HG03442 (cell line): ENCODE measurements around the gene DGKA.

Source experiments
- ATAC-seq: cut with Tn5 transposase; IDR thresholded peaks from one replicate; pipeline ENCODE4 v1.9.1; 2021; ENCODE audit warnings: mild to moderate bottlenecking, moderate library complexity; ENCODE audit not compliant: unreplicated experiment

The DGKA gene

DNA sequence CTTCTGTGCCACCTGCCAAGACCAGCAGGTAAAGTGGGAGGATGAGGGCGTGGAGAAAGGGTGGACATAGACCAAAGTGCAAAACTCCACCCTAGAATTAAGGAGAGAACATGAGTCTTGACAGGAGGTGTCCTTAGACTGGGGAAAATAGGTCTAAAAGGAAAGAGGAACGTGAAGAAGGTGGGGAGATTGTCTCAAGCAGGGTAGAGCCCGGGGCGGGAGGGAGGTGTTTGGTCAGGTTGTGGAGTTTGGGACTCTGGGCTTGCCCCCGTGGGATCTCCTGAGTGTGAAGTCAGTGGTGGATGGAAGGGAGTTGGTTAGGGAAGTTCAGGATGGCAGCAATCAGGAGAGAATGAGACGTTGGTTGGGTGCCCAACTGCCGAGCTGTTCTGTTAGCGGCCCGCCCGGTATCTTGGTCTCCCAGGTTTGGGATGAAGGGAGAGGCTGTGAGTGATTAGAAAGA lies 386 bp downstream of the DGKA start:
- no peak for ATAC-seq

DNA sequence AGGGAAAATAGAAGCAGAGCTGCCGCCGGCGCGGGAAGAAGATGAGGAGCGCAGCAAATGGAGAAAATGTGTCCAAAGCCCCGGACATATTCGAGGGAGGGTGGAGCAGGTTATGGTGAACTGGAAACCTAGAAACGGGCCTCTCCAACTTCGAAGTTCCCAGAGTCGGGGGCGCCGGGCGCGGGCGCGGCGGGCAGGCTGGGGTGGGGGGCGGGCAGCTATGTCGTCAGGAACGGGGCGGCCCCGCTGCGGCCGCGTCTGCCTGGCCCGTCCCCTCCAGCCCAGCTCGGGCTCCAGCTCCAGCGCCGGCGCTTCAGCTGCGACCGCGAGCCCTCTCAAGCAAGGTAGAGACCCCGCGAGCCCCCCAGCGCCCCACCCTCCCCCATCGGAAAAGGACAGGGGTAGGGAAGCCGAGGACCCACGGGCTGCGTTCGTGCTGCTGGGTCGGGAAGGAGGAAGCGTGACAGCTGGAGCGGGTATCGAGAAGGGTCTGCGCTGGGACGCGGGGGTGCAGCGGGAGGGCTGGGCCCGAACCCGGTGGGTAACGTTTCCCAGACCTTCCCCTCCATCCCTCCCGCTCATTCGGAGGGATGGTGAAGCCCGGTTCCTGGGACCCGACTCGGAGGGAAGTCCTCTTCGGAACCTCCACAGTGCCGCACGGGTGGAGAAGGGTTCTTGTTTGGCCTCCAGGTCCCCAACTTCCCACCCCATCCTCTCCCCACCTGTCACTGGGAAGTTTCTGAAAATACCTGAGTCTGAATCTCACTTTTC lies 1.0 kb downstream of the DGKA start:
- ATAC-seq: no peak

GRCh38 chr12:55932551-55932910 lies 1.6 kb downstream of the DGKA start:
- ATAC-seq: no peak

- ATAC-seq: no peak
Observed at GRCh38 chr12:55933169-55933798, 2.3 kb downstream of the DGKA start.

GRCh38 chr12:55933799-55934742 lies 3.1 kb downstream of the DGKA start:
- no peak for ATAC-seq

DNA sequence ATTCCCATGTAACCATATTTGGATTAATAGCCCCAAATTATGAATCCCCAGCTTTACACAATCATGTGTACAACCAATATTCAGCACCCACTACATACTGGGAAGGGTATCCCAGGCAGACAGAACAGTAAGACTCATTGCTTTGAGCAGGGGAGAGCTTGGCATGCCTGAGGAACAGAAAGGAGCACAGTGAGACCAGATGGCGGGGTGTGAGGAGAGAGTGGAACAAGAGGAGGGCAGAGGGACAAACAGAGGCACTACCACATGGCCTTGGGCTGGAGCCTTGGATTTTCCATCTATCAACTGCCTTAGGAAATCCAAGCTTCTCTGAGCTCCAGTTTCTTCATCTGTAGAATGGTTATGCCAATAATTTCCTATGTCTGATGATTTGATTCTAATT lies 3.8 kb downstream of the DGKA start:
- ATAC-seq: no peak

- ATAC-seq: no peak
Observed at GRCh38 chr12:55935738-55936151, 4.8 kb downstream of the DGKA start.

DNA sequence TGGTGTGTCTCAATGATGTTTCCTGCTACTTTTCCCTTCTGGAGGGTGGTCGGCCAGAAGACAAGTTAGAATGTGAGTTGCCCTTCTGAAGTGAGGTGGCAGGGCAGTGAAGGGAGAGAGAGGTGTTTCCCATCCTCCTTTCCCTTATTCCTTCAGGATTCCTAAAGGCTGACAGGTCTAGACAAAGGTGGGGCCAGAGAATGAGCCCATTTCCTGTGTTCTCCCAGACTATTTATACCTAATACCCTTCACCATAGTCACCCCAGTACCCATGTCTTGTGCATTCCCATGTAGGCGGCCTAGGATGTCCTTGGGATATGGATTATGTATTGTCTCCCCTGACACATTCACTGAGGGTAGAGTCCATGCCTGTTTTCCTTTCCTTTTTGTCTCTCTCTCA lies 7.0 kb downstream of the DGKA start:
- ATAC-seq: no peak

DNA sequence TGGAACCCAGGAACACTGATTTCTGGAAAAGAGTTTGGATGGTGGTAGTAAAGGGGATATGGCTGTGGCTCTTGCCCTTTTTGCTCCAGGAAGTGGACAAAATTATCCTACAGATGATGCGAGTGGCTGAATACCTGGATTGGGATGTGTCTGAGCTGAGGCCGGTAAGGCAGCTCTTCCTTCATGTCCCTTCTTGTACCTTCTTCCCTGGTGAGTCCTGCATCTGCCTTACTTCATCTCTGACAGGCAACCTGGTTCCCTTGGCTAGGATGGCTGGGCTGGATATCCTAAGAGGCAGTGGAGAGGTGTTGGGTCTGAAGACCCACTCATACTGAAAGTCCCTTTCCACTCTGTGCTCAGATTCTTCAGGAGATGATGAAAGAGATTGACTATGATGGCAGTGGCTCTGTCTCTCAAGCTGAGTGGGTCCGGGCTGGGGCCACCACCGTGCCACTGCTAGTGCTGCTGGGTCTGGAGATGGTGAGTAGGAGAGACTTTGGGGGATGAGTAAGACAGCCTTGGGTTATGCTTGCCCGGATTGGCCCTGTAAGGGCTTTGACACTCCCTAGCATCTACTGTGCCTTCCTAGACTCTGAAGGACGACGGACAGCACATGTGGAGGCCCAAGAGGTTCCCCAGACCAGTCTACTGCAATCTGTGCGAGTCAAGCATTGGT lies 8.0 kb downstream of the DGKA start:
- no peak for ATAC-seq

DNA sequence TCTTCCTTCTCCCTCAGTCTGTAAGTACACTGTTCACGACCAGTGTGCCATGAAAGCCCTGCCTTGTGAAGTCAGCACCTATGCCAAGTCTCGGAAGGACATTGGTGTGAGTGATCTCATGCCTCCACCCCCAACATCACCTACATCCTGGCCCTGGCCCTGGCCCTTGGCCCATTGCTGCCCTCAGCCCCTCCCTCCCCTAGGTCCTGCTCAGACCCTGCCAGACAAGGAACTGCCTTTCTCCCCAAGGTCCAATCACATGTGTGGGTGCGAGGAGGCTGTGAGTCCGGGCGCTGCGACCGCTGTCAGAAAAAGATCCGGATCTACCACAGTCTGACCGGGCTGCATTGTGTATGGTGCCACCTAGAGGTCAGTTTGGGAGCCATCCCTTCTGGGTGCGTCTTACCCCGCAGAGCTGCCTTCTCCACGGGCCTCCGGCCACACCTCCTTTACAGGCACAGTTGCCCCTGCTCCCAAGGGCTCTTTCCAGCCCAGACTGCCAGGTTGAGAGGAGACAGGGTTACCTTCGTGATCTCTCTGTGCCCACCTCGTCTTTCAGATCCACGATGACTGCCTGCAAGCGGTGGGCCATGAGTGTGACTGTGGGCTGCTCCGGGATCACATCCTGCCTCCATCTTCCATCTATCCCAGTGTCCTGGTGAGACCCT lies 9.2 kb downstream of the DGKA start:
- ATAC-seq: peak; percentile 87

- ATAC-seq: no peak
Observed at GRCh38 chr12:55942055-55942454, 11.1 kb downstream of the DGKA start.

DNA sequence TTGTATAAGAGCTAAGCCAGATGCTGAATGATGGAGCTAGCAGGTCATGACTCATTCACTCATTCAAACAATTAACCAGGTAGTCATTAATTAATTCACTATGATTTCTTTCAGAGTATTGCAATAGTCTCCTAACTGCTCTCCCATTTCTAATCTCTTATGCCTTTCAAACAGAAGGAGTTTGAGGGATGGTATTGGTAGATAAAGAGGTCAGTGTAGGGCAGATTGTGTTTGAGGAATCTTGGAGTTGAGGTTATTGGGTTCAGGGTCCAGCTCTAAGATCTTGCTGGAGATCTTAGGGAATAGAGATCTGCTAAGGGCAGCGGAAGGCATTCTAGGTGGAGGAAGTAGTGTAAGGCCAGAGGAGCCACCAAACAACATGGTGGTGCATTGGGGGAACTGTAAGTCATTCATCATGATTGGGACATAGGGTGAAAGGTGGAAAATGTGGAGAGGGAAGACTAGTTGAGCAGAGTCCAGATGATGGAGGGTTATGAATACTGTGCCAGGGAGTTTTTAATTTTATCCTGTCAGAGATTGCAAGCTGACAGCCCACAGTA lies 11.7 kb downstream of the DGKA start:
- no peak for ATAC-seq

GRCh38 chr12:55946553-55946952 lies 15.6 kb downstream of the DGKA start:
- no peak for ATAC-seq

DNA sequence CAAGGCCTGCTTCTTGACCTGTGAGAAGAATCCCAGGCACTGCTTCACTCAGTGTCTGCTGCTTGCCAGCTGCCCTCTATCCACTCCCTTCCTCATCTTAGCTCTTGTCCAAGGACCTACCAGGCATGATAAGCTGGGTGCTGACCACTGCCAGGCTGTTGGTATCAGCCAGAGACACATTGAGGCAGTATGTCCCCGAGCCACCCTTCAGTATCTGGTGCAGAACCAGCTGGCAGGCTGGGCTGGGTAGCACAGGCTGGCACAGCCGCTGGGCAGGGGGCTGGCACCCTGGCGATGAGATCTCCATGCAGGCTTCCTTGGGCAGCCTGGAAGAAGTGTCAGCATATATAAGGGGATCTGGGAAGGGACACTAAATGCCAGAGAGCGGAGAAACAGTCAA lies 24.4 kb downstream of the DGKA start:
- no peak for ATAC-seq

DNA sequence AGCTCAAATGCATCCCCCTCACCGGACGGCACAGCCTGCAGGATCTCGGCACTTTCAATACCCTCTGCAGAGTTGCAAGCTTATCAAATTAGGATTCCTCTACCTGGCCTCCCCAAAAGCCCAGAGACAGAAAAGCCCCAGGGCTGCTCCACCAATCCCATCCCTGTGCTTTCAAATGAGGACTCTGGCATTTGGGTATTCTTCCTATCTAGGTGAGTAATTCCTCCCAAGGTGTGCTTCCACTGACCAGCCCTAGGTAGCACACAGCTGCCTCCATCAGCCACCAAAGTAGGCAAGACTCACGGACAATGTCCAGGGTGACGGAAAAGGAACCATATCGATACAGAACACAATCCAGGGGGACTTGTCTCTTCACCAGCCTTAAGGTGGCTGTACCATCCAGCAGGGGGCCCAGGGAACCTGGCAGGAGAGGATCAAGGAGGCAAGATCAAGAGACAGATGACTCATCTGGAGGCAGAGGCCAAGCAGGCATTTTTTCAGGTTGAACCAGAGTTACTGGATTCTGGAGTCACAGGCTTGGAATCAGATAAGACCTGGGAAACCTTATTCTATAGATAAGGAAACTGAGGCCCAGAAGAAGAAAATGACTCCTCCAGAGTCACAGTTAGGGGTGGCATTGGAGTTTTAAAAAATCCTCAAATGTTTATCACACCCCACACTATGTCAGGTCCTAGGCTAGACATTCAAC lies 25.0 kb downstream of the DGKA start:
- no peak for ATAC-seq

- ATAC-seq: no peak
Observed at GRCh38 chr12:55957106-55957859, 26.3 kb downstream of the DGKA start.

DNA sequence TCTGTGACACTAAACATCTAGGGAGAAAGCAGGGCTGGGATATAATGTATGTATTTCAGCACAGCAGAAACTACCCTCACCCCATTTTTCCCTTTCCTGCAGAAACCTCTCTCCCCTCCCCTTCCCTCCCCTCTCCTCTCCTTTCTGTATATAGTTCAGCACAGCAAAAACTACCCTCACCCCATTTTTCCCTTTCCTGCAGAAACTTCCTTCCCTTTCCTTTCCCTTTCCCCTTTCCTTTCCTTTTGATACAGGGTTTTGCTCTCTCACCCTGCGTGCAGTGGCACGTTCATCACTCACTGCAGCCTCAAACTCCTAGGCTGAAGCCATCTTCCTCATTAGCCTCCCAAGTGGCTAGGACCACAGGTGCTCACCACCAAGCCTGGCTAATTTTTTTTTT lies 32.8 kb downstream of the DGKA start:
- ATAC-seq: no peak

DNA sequence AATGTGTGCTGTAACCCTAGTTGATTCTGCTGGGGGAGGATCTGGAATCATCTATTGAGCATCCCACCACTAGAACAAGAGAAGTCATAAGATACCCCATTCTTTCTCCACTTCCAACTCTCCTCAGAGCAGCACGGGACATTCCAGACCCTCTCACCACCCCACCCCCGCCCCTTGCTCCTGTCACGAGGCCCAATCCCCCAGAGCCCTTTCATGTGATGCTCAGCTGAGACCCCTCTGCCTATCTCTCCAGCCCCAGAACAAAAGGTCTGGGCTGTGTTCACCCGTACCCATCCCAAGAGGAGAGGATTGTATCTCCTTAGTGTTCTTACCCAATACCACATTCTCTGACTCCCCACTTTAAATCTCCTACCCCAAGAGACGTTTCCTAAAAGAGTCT lies 34.3 kb downstream of the DGKA start:
- ATAC-seq: no peak

DNA sequence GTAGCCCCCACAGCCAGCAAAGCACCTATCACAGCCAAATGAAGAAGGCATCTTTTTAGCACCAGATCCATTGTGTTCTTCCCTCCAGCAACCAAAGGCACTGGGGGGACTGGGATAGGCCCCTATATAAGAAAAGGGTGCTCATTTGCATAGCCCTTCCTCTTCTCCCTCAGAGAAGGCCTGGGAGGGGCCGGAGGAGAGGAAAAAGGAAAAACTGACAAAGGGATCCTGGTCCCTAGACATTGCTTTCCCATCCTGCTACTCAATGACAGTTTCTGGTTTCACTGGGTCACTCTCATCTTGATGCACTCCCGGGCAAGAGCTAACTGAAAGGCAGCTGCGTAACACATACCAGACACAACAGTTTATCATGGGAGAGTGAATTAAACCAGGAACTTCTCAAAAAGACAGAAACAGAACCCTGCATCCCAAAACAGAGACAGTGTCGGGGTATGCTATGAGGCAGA lies 35.0 kb downstream of the DGKA start, which contains the start of gene PMEL:
TSS of gene PMEL (minus strand) at position 102 of the 467 bp plus-strand sequence. CDS start at position 71, 31 bp downstream.
- ATAC-seq: no peak
